Ascending aorta (tissue), 2 donors: ENCODE measurements around the gene ARAP1. TPM values are rescaled to one million over a fixed set of nuclear protein-coding genes. Genes with fewer than 3 reads are reported as not detected.

Source experiments
- DNase-seq, 2 donors: peaks; one replicate each; pipeline ENCODE4 v3.0.0-alpha.2; 2019; ENCODE audit warnings: low spot score in 2 of 2
- H3K27ac ChIP-seq, 2 donors: fragments of 200-600 bp; sonication (generic); one replicate each; pipeline ENCODE4 v1.5.1; 2016 to 2017; ENCODE audit warnings: mild to moderate bottlenecking in 1 of 2
- H3K27me3 ChIP-seq: fragments of 200-600 bp; sonication (generic); one replicate; pipeline ENCODE4 v1.5.1; 2017
- H3K36me3 ChIP-seq, 2 donors: fragments of 200-600 bp; sonication (generic); one replicate each; pipeline ENCODE4 v1.5.1; 2016
- H3K4me1 ChIP-seq, 2 donors: fragments of 200-600 bp; sonication (generic); one replicate each; pipeline ENCODE4 v1.5.1; 2016 to 2017; ENCODE audit warnings: mild to moderate bottlenecking in 1 of 2
- H3K4me3 ChIP-seq, 2 donors: fragments of 200-600 bp; sonication (generic); one replicate each; pipeline ENCODE4 v1.5.1; 2016 to 2017; ENCODE audit warnings: mild to moderate bottlenecking in 1 of 2
- H3K9me3 ChIP-seq, 2 donors: fragments of 200-600 bp; sonication (generic); one replicate each; pipeline ENCODE4 v1.5.1; 2016
- intact Hi-C: fragments of 100-400 bp; cut with DNase I; formaldehyde crosslinking; loops from one replicate; pipeline ENCODE4 v1.15.1; 2023
- total RNA-seq: library from RNA; depleted of rRNA; stranded (reverse); fragments of >200 nt; gene quantifications from one replicate; pipeline ENCODE4 v1.1.0, GENCODE V29; 2016
- TF ChIP-seq, protein P1 (sequence below), 3 experiments: fragments of 200-600 bp in 2 of 3; fragments of 450-650 bp in 1 of 3; sonication (generic) in 2 of 3; IDR thresholded peaks; one replicate each; pipeline ENCODE4 v1.5.1; 2016 to 2019; ENCODE audit warnings: antibody characterized with exemption in 3 of 3, mild to moderate bottlenecking in 1 of 3, moderate library complexity in 1 of 3

ARAP1 gene
- total RNA-seq, 1 donor from 2014 or later, result 238 TPM

GRCh38 chr11:72636376-72636775, 115.8 kb downstream of the ARAP1 start:
- H3K4me3 ChIP-seq, result no peak overlapping the region

DNA sequence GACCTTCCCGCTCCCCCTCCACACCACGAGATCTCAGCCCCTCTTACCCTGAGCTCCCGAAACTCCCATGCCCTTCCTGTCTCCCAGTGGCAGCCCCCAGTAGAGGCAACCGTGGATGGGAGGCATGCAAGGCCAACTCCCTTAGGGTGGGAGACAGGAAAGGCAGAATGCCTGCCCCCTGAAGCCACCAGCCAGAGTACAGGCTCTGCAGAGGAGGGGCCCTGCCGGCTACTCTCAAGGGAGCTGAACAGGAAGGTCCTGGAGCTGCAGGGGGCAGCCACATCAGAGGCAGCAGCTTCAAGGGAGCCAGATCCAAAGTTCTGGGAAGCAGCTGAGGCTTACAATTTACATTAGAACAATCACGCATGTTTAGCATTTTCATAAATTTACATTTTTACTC, 116.3 kb downstream of the ARAP1 start:
- Histone ChIP-seq H3K27me3 (peaks cover 6% of the 10 kb centered on the region), H3K9me3 (no peaks in the 10 kb centered on the region), H3K36me3 (no peaks in the 10 kb centered on the region), H3K4me3 (no peak overlapping the region), H3K4me1 (peaks cover 0 to 5% of the 10 kb centered on the region in 2 donors), H3K27ac (no peak overlapping the region)
- no peak for DNase-seq
- TF ChIP-seq, protein P1, sequence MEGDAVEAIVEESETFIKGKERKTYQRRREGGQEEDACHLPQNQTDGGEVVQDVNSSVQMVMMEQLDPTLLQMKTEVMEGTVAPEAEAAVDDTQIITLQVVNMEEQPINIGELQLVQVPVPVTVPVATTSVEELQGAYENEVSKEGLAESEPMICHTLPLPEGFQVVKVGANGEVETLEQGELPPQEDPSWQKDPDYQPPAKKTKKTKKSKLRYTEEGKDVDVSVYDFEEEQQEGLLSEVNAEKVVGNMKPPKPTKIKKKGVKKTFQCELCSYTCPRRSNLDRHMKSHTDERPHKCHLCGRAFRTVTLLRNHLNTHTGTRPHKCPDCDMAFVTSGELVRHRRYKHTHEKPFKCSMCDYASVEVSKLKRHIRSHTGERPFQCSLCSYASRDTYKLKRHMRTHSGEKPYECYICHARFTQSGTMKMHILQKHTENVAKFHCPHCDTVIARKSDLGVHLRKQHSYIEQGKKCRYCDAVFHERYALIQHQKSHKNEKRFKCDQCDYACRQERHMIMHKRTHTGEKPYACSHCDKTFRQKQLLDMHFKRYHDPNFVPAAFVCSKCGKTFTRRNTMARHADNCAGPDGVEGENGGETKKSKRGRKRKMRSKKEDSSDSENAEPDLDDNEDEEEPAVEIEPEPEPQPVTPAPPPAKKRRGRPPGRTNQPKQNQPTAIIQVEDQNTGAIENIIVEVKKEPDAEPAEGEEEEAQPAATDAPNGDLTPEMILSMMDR (IDR thresholded peaks at IDR 0.05), result no peak
- intact Hi-C loops, result no loop called here

More at GRCh38 chr11:72636376-72636775, 115.8 kb downstream of the ARAP1 start:
- peaks cover 0 to 4% of the 10 kb centered on the region in 2 donors for H3K4me1 ChIP-seq
- H3K27ac ChIP-seq, result no peak overlapping the region
- H3K36me3 ChIP-seq, result no peaks in the 10 kb centered on the region
- H3K9me3 ChIP-seq, result no peaks in the 10 kb centered on the region
- TF ChIP-seq, protein P1 (IDR thresholded peaks at IDR 0.05), result no peak
- H3K27me3 ChIP-seq, result peaks cover 9% of the 10 kb centered on the region
- intact Hi-C loops, result no loop called here
- DNase-seq, result no peak

DNA sequence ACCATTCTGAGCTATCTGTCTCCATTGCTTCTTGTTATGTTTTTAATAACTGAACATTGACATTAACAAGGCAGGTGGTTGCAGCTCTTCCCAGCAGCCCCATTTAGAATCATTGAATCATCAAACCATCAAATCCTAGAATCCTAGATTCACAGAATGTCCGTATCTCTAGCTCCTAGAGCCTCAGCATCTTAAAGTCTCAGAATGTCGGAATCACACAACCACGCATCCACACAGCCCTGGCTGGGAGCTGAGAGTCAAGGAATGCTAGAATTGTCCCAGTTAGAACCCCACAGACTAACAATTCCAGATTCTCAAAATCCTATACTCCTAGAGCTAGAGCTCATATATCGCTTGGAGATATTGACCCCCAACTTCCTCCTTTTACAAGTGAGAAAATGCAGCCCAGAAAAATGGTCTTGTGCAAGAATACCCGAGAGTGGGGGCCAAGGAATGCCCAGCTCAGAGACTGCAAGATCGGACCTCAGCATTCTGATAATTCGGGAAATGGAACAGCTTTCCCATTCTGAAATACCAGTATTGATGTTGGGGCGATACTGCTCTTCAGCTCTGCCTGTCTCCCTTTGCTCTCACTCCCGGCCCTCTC, 116.8 kb downstream of the ARAP1 start:
- no peak overlapping the region for H3K27ac ChIP-seq
- no peaks in the 10 kb centered on the region for H3K9me3 ChIP-seq
- H3K4me3 ChIP-seq, result no peak overlapping the region
- no peaks in the 10 kb centered on the region for H3K36me3 ChIP-seq
- no peak for DNase-seq
- peaks cover 0 to 5% of the 10 kb centered on the region in 2 donors for H3K4me1 ChIP-seq
- intact Hi-C loops, result no loop called here
- TF ChIP-seq, protein P1 (IDR thresholded peaks at IDR 0.05), result no peak
- H3K27me3 ChIP-seq, result peaks cover under 1% of the 10 kb centered on the region

Other genes with a start within 250 kb of the ARAP1 start
- 403 TPM for gene PDE2A, start 78.0 kb downstream of the ARAP1 start, total RNA-seq
- gene STARD10, start 41.6 kb upstream of the ARAP1 start, total RNA-seq, result 20.9 TPM
- 21.2 TPM for gene ATG16L2, start 62.0 kb upstream of the ARAP1 start, total RNA-seq